ENCODE results near the gene MVB12B.
"Not testable (repeated sequence)": the region's sequence is repeated elsewhere in the genome, so short reads cannot be mapped to it uniquely, and the experiment has no call there.

Gene MVB12B

DNA sequence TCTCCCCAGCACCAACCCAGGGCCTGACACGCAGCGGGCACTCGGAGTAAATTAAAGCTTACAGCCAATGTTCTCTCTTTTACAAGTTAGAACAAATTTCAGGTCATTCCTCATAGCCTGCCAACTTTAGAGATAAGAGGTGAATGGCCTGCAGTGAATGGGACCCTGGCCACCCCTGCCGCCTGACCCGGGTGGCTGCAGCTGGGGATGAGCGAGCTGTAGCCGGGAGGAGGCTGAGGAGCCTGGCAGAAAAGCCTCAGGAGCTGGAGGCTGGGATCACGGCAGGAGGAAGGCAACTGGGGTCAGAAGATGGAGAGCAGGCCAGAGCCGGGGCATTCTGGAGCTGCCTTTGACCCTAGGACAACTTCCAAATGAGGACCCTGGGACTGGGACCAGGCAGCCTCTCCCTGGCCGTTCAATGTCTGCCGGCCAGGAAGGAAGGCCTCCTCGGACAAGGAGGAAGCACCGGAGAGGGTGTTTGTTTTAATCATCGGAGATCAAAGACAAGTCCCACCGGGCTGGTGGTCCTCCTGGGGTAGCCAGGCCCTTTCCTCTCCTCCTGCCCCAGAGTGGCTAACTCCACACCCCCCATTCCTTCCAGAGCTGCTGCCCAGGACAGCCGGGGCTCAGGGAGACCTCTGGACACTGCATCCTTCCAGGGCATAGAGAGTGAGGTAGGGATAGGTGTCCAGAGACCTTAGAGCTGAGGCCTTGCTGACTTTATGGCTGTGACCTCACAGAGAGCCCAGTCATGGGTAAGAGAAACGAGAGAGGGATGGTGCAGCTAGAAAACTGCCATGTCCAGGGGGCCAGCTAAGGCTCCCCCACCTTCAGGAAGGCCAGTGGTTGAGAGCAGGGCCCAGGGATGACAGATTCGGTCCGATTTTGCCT, 199.8 kb downstream of the MVB12B start:
- DNase-seq = no peak

DNA sequence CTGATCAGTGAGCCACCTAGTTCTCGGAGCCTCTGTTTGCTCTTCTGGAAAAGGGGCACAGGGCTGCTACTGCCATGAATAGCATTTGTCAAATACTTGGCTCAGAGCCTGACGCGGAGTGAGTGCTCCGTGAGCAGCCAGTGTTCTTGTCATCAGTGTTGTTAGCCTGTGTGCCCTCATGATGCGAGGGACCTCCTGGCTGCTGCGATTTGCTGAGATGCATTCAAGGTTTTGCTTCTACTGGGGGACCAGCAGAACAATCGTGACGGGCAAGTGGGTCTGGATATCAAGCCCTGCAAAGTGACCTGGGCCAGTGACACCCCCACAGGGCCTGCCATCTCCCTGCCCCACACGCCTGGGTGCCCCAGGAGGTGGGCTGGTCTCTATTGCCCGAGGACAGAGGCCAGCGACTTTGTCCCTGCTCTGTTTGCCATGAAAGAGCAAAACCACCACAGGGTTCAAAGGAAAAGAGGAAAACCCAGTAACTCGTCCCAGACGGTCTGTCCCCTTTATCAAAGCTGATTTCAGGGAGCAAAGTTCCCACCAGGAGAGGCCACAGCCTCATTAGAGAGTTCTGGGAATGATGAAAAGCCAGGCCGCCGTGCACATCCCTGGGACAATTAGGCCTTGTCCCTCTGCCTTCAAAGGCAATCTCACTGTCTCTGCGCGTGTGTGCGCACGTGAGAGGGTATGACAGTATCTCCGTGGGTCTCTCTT, 200.6 kb downstream of the MVB12B start:
- DNase-seq = no peak

DNA sequence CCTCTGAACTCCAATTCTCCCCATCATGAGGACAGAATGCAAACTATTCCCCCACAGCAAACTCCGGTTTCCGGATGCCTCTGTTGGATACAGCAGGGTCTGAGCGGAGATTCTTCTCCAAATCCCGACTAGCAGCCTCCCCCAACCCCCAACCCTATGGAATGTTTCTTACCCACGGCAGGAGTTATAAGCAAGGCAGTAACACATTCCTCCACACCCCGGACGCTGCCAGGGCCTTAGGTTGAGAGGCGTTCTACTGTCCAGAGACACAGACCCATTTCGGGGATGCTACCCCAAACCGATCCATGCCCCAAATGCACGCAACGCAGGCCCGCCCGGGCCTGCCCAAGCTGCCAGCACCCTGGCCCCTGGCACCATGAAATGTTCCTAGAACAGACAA, 201.5 kb downstream of the MVB12B start:
- no peak for DNase-seq

DNA sequence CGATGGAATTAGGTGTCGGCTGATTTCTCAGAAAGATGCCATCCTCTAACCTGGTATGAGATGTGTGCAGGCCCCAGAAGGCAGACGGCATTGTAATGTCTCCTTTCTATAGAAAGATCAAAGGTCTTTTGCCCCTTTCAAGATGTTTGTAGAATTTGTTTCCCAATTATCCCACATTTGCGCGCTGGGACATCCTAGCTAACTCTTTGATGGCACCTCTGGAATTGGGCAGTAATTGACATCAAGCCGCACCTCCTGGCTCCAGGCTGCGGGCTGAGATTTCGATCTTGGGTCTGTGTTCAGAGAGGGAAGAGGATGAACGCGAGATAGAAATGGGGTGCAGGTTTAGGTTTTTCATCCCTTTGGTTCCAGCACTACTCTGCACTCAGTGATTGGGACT, 202.3 kb downstream of the MVB12B start:
- no peak for DNase-seq

DNA sequence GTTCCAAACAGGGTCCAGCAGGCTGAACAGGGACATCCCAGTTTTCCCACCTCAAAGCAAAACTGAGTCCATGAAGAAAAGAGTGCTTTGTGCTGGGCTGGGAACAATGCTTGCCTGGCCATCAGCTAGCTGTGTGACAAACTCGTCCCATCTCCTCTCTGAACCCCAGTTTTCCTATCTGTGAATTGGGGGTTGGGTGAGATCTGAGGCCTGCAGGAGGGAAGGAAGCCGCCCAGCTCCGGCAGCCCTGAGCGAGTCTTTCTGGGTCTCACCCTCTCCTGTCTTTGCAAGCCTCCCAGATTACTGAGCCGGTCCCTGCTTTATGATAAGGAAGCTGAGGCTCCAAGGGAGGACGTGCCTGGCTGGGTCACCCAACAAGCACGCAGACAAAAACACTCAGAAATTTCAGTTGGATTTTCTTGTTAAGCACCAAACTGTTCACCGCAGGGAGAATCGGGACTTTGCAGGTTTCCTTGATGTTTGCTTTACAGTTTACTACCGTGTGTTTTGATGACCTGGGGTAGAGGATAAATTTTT, 204.5 kb downstream of the MVB12B start:
- no peak for DNase-seq

DNA sequence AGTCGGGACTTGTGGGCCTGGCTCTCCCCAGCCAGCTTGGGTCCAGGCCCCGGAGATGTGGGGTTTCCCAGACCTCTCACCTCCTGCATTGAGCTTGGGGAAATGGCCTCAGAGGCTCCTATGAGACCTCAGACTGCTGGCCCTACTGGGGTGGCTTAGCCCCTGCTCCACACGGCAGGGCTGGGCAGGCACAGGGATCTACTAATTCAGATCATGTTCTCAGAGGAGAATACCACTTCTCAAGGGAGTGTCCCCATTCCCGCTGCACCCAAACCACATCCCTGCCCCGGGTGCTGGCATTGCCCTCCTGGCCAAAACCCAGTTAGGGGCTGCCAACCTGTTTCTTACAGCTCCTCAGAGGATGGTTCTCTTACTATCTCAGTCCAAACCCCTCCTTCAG, 205.0 kb downstream of the MVB12B start:
- DNase-seq = no peak

DNA sequence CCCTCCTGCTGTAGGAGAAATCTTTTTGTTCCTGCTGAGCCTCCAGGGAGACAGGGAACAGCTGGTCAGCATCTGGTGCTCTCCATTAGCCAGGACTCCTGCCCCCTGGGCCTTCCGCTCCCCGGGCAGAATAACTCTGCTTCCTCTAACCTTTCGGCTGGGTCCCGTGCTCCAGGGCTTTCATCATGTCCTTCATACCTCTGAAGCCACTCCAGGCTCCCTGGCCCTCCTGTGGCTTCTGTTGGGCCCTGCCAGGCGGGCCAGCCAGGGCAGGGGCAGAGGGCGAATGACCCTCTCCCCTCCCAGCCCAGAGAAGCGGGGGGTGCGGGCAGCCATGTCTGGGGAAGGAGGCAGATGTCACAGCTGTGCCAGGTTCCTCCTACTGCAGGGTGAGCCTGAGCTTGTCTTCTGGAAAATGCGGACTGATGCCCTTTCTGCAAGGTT, 205.4 kb downstream of the MVB12B start:
- no peak for DNase-seq

DNA sequence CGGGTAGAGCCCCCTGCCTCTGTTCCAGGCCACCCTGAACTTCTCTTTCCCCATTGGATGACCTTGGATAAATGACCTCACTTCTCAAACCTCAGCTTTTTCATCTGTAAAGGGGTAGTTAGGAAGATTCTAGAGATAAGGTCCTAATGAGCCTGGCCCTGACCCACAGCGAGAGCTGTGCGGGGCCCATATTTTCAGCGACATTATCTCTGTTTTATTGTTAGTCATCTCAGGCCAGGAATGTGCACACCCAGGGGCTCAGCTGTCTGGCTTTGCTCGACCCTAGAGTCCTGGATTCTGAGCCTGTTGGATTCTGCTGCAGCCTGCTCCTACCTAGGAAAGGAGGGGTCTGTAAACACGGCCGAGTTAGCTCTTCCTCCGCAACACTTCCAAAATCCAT, 205.9 kb downstream of the MVB12B start:
- no peak for DNase-seq

DNA sequence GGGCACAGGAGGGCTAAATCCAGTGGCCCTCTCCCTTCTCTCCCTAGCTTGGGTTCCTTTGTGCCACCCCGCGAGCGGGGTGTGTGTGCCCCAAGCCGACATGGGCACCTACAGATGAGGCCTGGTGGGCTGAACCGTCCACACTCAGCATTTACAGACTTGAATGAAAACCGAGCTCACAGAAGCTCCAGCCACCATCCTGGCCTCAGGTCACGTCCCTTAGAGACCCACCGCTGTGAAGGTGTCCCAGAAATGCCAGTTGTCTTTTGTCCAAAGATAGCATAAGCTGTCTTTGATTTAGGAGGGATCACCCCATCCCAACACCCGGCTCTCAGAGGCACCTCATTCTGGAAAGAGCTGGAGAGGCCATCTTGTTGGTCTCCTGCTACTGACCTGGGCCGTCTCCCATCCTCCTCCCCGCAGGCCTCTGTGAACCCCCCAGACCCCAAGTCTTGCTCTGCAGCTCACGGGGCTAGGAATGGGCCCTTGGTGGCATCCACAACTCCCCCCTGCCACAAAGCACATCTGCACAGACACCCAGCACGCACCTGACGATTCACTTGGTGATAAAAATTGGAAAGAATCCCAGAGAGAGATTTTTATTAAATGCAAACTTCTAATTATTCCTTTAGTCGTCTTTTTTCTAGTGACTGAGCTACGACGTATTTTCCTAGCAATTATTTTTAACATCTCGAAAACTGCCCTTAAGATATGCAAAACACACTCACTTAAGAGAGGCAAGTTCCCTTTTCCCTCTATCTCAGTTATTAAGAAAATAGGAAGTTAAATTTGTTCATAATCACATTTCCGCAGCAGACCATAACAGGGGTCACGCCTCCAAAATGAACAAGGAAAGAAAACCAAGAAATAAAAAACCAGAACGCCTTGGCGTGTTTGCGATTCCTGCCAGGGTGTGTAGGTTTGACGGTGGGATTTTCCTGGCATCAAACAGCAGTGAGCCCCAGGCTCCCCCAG, 206.6 kb downstream of the MVB12B start:
- no peak for DNase-seq

DNA sequence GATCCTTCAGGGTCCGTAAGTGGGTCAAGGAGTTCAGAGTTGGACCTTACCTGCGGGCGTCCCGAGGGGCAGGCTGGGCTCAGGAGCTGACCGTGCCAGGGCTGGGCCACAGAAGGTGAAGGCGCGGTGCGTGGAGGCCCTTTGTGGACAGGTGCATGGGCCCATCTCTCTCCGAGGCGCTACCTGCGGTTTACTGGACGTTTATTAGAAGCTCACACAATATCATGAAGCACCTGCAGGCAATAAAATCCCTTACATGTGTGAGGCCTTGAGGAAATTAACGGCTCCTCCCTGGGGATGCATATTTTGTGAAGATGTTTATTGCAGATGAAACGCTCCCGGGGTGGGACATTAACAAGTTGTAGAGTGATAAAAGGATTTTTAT, 207.3 kb downstream of the MVB12B start:
- DNase-seq = no peak

DNA sequence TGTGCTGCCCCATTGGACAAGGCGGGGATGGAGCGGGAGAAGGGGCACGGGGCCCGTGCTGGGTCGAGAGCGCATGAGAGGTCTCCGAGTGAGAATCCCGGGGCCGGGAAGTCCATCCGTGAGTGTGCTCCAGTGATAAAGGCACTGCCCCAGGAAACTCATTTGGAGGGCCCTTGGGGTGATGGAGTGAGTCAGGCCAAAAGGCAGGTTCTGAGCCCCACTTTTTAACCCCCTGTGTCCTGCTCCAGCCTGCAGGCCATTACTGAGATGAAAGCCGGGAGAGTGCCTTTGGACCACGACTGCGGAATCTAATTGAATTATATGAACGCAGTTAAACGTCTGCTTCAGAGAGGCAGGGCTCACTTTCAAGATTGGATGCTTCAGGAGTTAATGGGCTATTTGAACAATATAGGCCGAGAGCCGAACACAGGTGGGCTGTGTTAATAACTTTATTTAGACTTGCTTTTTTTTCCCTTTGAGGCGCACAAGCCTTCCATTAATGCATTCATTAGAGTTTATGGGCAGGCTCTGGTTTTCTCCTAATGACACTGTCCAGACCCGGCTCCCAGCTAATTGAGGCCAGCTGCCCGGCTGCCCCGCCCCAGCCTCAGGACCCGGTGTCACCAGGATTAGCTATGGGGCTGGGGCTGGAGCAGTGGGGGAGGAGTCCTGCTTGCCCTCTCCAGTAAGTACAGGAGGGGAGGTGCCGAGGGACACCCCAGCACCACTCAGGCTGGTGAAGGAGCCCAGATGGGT, 208.0 kb downstream of the MVB12B start:
- no peak for DNase-seq

DNA sequence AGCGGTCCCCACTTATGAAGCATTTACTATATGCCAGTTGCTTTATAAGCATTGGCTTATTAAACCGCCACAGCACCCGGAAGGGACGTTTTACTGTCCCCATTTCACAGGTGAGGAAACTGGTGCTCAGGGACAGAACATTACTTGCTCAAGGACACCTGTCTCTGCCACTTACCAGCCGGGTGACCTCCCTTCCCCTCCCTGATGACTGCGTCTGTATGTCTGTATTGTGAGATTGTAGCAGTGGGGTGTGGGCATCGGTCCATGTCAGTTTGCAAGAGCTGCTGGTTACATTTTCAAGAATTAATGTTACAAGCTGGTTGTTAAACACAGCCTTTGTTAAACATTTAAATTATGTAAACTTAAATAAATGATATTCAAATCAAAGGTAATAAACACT, 209.5 kb downstream of the MVB12B start:
- no peak for DNase-seq

DNA sequence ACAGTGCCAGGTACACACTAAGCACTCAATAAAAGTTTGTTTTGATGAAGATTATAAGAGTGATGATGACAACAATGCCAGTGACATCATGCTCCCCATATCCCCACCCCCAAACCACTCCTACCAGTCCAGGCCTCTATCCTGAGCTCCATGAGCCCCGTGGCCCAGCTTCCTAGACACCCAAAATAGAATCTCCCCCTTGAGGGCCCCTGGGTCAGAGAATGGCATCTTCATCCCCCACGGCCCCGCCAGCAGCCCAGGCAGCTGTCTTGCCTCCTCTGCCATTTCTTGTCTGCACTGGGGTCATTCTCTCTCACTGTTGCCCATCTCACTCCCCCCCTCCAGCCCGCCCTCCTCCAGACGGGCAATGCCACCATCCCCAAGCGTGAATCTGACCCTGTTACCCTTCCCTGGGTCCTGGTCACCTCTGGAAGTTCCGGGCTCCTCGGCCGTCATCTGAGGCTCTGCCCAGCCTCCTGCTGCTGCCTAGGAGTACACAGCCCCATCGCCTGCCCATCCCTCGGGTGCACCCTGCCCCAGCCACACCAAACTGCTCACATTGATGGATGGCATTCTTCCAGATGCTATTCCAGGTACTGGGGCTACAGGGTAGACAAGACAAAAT, 210.3 kb downstream of the MVB12B start:
- DNase-seq = no peak

DNA sequence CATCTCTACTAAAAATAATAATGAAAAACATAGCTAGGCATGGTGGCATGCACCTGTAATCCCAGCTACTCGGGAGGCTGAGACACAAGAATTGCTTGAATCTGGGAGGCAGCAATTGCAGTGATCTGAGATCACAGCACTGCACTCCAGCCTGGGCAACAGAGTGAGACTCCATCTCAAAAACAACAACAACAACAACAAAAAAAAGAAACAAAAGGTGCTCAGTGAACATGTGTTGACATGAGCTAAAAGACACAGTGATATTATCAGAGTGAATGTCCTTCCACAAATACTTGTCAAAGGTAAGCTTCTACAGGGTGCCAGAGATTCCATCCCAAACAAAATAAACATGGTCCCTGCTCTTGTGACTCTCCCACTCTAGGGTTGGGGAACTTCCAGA, 211.9 kb downstream of the MVB12B start:
- DNase-seq = no peak

DNA sequence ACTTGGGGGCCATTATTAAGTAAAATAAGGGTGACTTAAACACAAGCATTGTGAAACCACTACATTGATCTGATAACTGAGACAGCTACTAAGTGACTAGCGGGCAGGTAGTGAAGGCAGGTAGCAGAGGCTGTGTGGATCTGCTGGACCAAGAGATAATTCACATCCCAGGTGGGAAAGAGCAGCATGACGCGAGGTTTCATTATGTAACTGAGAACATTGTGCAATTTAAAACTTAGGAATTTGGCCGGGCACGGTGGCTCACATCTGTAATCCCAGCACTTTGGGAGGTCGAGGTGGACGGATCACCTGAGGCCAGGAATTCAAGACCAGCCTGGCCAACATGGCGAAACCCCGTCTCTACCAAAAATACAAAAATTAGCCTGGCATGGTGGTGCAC, 213.8 kb downstream of the MVB12B start:
- DNase-seq = not testable (repeated sequence)

DNA sequence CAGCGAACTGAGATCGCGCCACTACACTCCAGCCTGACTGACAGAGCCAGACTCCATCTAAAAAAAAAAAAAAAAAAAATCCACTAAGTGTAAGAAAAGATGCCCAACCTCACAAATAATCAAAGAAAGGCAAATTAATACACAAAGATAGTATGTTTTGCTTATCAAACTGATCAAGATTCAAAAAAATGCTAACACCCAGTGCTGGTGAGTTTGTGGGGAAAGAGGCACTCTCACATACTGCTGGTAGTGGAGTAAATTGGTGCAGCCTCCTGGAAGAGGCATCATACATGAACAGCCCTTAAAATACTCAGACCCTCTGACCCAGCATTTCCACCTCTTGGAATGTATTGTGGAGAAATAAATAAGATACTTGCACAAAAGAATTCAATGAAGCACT, 216.9 kb downstream of the MVB12B start:
- DNase-seq = no peak

DNA sequence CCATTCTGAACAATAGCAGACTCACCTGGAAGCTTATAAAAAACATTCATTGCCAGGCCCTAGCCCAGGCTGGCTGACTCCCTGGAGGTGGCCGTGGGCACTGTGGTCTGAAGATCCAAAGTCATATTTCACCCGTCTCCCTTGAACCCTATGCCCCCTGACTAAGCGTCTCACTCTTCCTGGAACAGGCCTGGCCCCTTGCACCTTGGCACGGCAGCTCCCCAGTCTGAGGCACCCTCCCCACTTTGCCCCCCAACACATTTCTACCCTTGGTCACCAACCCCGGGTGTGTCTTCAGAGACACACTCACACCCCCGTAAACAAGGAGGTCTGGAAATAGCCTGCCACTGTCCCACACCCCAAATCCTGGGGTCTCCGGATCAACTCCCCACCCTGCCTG, 218.5 kb downstream of the MVB12B start:
- no peak for DNase-seq

DNA sequence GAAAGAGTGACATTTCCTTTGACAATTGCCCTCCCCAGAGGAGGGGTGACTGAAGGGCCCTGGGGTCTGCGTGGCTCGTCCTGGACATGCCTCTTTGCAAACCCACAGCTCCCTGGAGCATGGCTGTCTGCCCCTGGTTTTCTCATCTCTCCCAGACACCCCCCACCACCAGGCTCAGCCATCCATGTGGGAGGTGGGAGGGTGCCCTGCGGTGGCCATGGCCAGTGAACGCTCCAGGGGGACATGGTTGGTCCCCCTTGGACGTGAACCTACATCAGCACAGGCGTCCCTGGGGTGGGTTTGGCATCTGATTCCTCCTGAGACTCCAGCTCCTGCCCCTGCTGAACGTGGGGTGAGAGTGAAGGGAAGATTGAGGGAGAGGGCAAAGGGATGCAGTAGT, 219.4 kb downstream of the MVB12B start:
- no peak for DNase-seq

DNA sequence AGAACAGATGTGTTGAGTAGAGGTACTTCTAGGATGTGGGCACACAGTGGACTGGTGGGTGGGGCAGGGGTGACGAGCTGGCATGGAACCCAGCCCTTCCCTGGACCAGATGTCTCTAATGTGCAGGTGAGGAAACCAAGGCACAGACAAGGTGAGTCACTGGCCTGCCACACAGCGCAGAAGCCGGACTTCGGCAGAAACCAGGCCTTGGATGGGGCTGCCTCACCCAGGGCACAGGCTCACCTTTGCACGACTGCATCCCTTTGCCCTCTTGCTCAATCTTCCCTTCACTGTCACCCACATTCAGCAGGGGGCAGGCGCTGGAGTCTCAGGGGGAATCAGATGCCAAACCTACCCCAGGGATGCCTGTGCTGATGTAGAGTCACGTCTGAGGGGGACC, 221.7 kb downstream of the MVB12B start:
- no peak for DNase-seq

DNA sequence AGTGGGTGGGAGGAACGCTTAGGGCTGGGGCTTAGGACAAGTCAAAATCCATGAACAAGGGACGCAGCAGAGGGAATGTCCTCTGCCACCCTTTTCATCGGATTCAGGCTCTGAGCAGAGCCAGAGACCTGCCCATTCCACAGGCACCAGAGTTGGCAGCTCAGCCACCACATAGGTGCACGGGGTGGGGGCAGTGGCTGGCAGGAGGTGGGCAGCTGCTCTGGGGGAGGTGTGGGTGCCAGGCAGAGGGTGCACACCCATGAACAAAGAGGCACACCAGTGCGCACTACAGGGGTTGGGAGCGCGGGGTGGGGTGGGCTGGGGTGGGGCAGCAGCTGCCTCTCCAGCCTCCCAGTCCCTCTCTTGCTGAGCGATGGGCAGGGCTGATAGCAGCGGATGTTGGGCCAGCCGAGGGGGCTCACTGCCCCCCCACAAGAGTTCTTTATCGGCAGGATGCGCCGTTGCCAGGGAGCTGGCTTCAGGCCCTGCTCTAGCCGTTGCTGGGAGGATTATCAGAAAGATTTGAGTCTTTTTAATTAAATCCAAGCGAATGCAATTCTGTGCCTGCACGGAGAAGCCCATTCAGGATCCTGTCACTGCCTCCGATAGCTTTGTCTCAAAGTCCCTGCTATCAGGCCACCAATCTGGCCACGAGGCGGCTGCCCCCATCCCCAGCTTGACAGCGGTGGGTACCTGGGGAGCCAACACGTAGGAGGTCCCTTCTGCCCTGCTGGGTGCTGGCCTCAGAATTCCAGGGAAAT, 222.8 kb downstream of the MVB12B start:
- DNase-seq = no peak

DNA sequence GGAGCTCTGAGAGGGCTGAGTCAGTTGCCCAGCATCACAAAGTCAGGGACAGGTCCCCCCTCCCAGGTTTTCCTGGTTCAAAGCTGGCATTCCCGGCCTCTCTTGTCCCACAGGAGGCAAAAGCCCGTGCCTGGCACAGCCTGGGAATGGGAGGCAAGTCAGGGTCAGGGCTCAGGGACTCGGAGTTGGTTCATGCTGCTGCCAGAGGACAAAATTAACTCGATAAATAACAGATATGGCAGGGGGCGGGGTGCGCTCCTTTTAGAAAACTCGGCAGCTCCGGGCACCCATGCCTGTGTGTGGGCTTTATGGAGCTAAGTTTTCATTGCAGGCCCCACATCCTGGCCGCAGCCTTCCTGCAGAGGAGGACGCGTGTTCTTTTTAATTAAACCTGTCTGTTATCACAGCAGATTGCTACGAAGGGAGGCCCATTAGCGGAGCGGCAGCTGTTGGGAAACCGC, 224.3 kb downstream of the MVB12B start:
- no peak for DNase-seq

All from CD4-positive, alpha-beta T cell treated with Interleukin-17A for 1 hour (primary cell).